Fibroblast of lung (primary cell): ENCODE measurements around the gene CDCP1.

Experiments used
- EZH2 ChIP-seq: IDR thresholded peaks from 2 replicates; pipeline ENCODE4 v1.5.1; 2012; ENCODE audit warnings: low read length, control low read depth, mild to moderate bottlenecking; ENCODE audit errors: missing control alignments
- TF ChIP-seq, protein P1 (sequence below), 2 donors: IDR thresholded peaks in 1 of 2; conservative IDR thresholded peaks in 1 of 2; 1 replicate in 1 of 2; 2 replicates in 1 of 2; pipeline ENCODE4 v1.5.1; 2011 to 2012; ENCODE audit warnings: low read length in 2 of 2, control low read depth in 1 of 2, inconsistent platforms in 1 of 2, low read depth in 1 of 2, mild to moderate bottlenecking in 1 of 2

DNA sequence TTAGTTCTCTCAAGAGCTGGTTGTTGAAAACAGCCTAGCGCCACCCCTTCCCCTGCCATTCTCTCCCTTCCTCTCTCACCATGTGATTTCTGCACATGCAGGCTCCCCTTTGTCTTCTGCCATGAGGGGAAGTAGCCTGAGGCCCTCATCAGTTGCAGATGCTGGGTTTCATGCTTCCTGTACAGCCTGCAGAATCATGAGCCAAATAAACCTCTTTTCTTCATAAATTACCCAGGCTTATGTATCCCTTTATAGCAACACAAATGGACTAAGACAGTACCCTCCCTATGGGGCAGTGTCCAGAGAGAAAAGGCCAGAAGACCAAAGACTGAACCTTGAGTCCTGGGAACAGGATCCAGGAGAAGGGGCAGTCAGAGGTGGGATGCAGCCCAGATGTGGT is 65.4 kb downstream of the CDCP1 start:
- TF ChIP-seq EZH2 = no peak
- TF ChIP-seq, protein P1, sequence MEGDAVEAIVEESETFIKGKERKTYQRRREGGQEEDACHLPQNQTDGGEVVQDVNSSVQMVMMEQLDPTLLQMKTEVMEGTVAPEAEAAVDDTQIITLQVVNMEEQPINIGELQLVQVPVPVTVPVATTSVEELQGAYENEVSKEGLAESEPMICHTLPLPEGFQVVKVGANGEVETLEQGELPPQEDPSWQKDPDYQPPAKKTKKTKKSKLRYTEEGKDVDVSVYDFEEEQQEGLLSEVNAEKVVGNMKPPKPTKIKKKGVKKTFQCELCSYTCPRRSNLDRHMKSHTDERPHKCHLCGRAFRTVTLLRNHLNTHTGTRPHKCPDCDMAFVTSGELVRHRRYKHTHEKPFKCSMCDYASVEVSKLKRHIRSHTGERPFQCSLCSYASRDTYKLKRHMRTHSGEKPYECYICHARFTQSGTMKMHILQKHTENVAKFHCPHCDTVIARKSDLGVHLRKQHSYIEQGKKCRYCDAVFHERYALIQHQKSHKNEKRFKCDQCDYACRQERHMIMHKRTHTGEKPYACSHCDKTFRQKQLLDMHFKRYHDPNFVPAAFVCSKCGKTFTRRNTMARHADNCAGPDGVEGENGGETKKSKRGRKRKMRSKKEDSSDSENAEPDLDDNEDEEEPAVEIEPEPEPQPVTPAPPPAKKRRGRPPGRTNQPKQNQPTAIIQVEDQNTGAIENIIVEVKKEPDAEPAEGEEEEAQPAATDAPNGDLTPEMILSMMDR (conservative IDR thresholded peaks at IDR 0.05 in 1 of 2, IDR thresholded peaks at IDR 0.05 in 1 of 2; ENCODE audit: low read depth in 1 of 2, low read length in 2 of 2) = no peak
